K562 (cell line): ENCODE data around the gene WDR86. TPM values are rescaled to one million over a fixed set of nuclear protein-coding genes. Genes with fewer than 3 reads are reported as not detected.

ENCODE experiments used
- ATAC-seq: fragments of 200-7000 bp; cut with Tn5 transposase; 3 replicates; pipeline ENCODE4 v1.9.1; 2020; ENCODE audit warnings: moderate library complexity
- BruUV-seq: library from RNA; stranded (reverse); fragments of 400-500 nt; replicated peaks from 2 replicates; lab custom pipeline; 2021; lab: Mats Ljungman, UMichigan
- CTCF ChIA-PET: fragments of 300-600 bp; formaldehyde crosslinking; extraction: SDS; loops from one replicate; lab custom pipeline; 2021; ENCODE audit warnings: low intra/inter-chr PET ratio; lab: Yijun Ruan, JAX
- POLR2A ChIA-PET: fragments of 300-600, 350-650 bp; sonication (Branson Sonifier 250); formaldehyde crosslinking; extraction: SDS; loops from one replicate; lab custom pipeline; 2021; ENCODE audit warnings: antibody characterized with exemption, inconsistent platforms; lab: Yijun Ruan, JAX
- DNase-seq, 4 experiments: peaks; one replicate each; pipeline versions ENCODE4 v3.0.0 to v3.0.0-alpha.2; 2011 to 2018; ENCODE audit warnings: low spot score in 3 of 4, mixed read lengths in 3 of 4; ENCODE audit errors: extremely low read depth in 1 of 4
- FAIRE-seq: peaks from 2 replicates; lab custom pipeline; 2011; peaks lifted over from hg19 to GRCh38; lab: Jason Lieb, UNC
- H2AFZ ChIP-seq: 2 replicates; pipeline ENCODE4 v1.6.0; 2011; ENCODE audit warnings: low read depth, low read length, control low read depth, inconsistent platforms
- H3K27ac ChIP-seq: fragments of 200-600 bp; 3 replicates; pipeline ENCODE4 v1.8.0; 2011; ENCODE audit warnings: low read depth, mild to moderate bottlenecking, control low read depth, inconsistent platforms, low read length, moderate library complexity, mixed read lengths; ENCODE audit errors: extremely low read depth
- H3K27me3 ChIP-seq, 2 experiments: fragments of 300-600 bp in 1 of 2; 2 replicates in 1 of 2; 3 replicates in 1 of 2; pipeline versions ENCODE4 v1.6.0 to v1.8.0; 2011; ENCODE audit warnings: inconsistent platforms in 2 of 2, low read length in 2 of 2, mild to moderate bottlenecking in 1 of 2, mixed read lengths in 1 of 2, moderate library complexity in 1 of 2; ENCODE audit not compliant: control insufficient read depth in 2 of 2, insufficient read depth in 2 of 2
- H3K36me3 ChIP-seq: fragments of 300-600 bp; 3 replicates; pipeline ENCODE4 v1.8.0; 2011; ENCODE audit warnings: mild to moderate bottlenecking, low read length, inconsistent platforms; ENCODE audit not compliant: control insufficient read depth, insufficient read depth
- H3K4me1 ChIP-seq, 2 experiments: fragments of 200-600 bp in 1 of 2; replicated peaks in 1 of 2; 2 replicates in 1 of 2; 3 replicates in 1 of 2; pipeline versions ENCODE4 v1.5.1 to v1.8.0; 2011; ENCODE audit warnings: inconsistent platforms in 2 of 2, low read length in 2 of 2, mild to moderate bottlenecking in 1 of 2, mixed read lengths in 1 of 2, moderate library complexity in 1 of 2; ENCODE audit not compliant: control insufficient read depth in 2 of 2, insufficient read depth in 2 of 2
- H3K4me2 ChIP-seq: 2 replicates; pipeline ENCODE4 v1.6.1; 2011; ENCODE audit warnings: low read length, control low read depth, inconsistent platforms, mixed read lengths; ENCODE audit not compliant: insufficient read depth
- H3K4me3 ChIP-seq: fragments of 200-600 bp; sonication (generic), shearing (Covaris generic); 2 replicates; pipeline ENCODE4 v1.5.1; 2016; ENCODE audit warnings: control low read depth, inconsistent platforms
- H3K79me2 ChIP-seq: fragments of 200-600 bp; 3 replicates; pipeline ENCODE4 v1.8.0; 2011; ENCODE audit warnings: low read length, inconsistent platforms; ENCODE audit not compliant: control insufficient read depth, insufficient read depth
- H3K9ac ChIP-seq, 2 experiments: 2 replicates each; pipeline versions ENCODE4 v1.6.0 to v1.6.1; 2011; ENCODE audit warnings: low read depth in 2 of 2, low read length in 2 of 2, control low read depth in 1 of 2, inconsistent platforms in 1 of 2, mild to moderate bottlenecking in 1 of 2, mixed read lengths in 1 of 2; ENCODE audit not compliant: insufficient read depth in 1 of 2
- H3K9me1 ChIP-seq: one replicate; pipeline ENCODE4 v1.6.0; 2011; ENCODE audit warnings: inconsistent platforms, mild to moderate bottlenecking, low read length, moderate library complexity; ENCODE audit not compliant: control insufficient read depth, insufficient read depth
- H3K9me3 ChIP-seq: replicated peaks from 2 replicates; pipeline ENCODE4 v1.5.1; 2011; ENCODE audit warnings: low read depth, low read length, inconsistent platforms; ENCODE audit not compliant: control insufficient read depth, insufficient read depth
- H4K20me1 ChIP-seq: replicated peaks from 2 replicates; pipeline ENCODE4 v1.6.1; 2011; ENCODE audit warnings: low read length, inconsistent platforms, mixed read lengths; ENCODE audit not compliant: control insufficient read depth, insufficient read depth
- CEBPB ChIP-seq: fragments of 450-650 bp; IDR thresholded peaks from 2 replicates; pipeline ENCODE4 v1.6.1; 2016; ENCODE audit warnings: missing genetic modification characterization, missing compliant biosample characterization
- CEBPG ChIP-seq, 3 experiments: fragments of 200-800 bp in 1 of 3; sonication (Bioruptor generic) in 1 of 3; sonication (generic) in 1 of 3; formaldehyde crosslinking in 1 of 3; IDR thresholded peaks in 2 of 3; conservative IDR thresholded peaks in 1 of 3; 2 replicates each; pipeline versions ENCODE4 v1.6.1 to v1.8.0; 2016 to 2022; ENCODE audit warnings: missing compliant biosample characterization in 2 of 3, missing genetic modification characterization in 2 of 3, mild to moderate bottlenecking in 1 of 3, missing genetic modification reagents in 1 of 3
- DIDO1 ChIP-seq: fragments of 450-650 bp; IDR thresholded peaks from 2 replicates; pipeline ENCODE4 v1.6.1; 2016; ENCODE audit warnings: low read depth, missing biosample characterization, missing genetic modification characterization
- KLF1 ChIP-seq: fragments of 450-650 bp; IDR thresholded peaks from 2 replicates; pipeline ENCODE4 v1.6.1; 2016; ENCODE audit warnings: missing genetic modification characterization, missing compliant biosample characterization
- RFX7 ChIP-seq: fragments of 250-450 bp; sonication (Bioruptor Pico); IDR thresholded peaks from 2 replicates; pipeline ENCODE4 v1.5.1; 2021; ENCODE audit warnings: mild to moderate bottlenecking
- TAF15 ChIP-seq: fragments of 200-400 bp; formaldehyde crosslinking; IDR thresholded peaks from 2 replicates; pipeline ENCODE4 v1.6.1; 2017; ENCODE audit warnings: mild to moderate bottlenecking, low read depth, low read length, moderate library complexity
- TAF9B ChIP-seq: fragments of 450-650 bp; IDR thresholded peaks from 2 replicates; pipeline ENCODE4 v1.6.1; 2018; ENCODE audit warnings: mild to moderate bottlenecking; ENCODE audit not compliant: partially characterized antibody
- ZNF12 ChIP-seq: sonication (generic); formaldehyde crosslinking; IDR thresholded peaks from 2 replicates; pipeline ENCODE4 v1.4.0; 2020; ENCODE audit warnings: mild to moderate bottlenecking, missing genetic modification reagents
- WGBS: fragments of 100-300 bp; shearing (Covaris generic); methylation state at CpG from one replicate; pipeline ENCODE4 v1.1.6; 2016; ENCODE audit warnings: low coverage, mixed read lengths; ENCODE audit not compliant: insufficient coverage; ENCODE audit errors: missing lambda C conversion rate; 5-methylcytosine and 5-hydroxymethylcytosine counted together
- in situ Hi-C: fragments of 300-500 bp; cut with MboI; formaldehyde crosslinking; loops from 4 replicates; pipeline ENCODE4 v1.15.0; 2018; ENCODE audit warnings: inconsistent platforms, mixed read lengths
- intact Hi-C: fragments of 100-400 bp; cut with micrococcal nuclease; formaldehyde crosslinking; loops from 2 replicates; pipeline ENCODE4 v1.14.2; 2022
- polyA plus RNA-seq, 8 experiments: library from polyadenylated mRNA; depleted of rRNA in 4 of 8; stranded (reverse) in 5 of 8; unstranded in 3 of 8; fragments of >200 nt; fragmentation: Nextera tagmentation in 2 of 8; fragmentation: Illumina TruSeq in 1 of 8; extraction: Ambion mirVana in 2 of 8; extraction: Trizol in 1 of 8; gene quantifications; 2 replicates each; pipeline versions ENCODE4 v1.2.1 to v1.2.3, GENCODE V29; 2011 to 2014; ENCODE audit warnings: inconsistent platforms in 1 of 8, missing spikeins in 1 of 8
- total RNA-seq, 7 experiments: library from RNA; depleted of rRNA in 6 of 7; stranded (reverse); fragments of >200 nt in 6 of 7; fragmentation: Illumina TruSeq in 2 of 7; extraction: Trizol in 2 of 7; gene quantifications; 2 replicates each; pipeline versions ENCODE4 v1.2.1 to v1.2.3, GENCODE V29; 2011 to 2021; ENCODE audit warnings: low replicate concordance in 1 of 7

Gene WDR86
- total and polyA plus RNA-seq, 9 of the 15 experiments (the other 6 are each of a cell fraction or from before 2014, with no cell fraction given) = 0.24 TPM; not detected in 8

DNA sequence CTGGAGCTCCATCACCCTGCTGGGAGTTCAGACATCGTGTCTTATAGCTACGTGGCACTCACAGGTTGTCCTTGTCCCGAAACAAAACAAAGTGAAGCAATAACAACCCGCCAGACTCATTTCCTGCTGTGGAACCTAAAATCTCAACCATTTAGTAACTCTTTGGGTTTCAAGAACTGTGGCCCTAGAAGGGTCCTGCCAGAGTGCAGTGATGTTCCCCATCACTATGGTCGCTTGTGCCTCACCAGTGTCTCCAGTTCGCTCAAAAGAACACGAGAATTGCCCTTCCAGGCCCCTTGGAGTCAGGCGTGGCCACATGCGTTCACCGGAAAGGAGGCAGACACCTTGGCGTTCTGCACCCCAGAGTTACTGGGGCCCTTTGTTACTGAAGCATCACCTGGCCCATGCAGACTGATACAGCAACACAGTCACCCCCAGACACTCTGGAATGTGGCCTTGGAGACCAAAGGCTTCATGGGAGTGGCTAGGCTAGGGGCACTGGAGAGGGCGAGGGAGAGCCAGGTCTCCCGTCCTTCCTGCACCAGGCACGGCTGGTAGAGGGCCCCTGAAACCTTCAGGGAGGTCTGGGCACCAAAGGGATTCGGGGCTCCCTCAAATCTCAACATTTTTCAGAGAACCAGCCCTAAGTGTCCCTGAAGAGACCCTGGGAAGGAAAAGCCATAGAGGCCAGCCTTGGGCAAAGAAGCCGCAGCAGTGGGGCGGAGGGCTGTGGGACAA, 29.2 kb upstream of the WDR86 start:
- Histone ChIP-seq H3K27ac (no peak overlapping the region), H3K9me1 (no peaks in the 10 kb centered on the region), H2AFZ (no peak overlapping the region), H3K9me3 (no peaks in the 10 kb centered on the region), H3K9ac (no peak overlapping the region), H3K27me3 (peaks cover 25 to 57% of the 10 kb centered on the region in 2 experiments; a peak in 4 of 5 replicates), H3K36me3 (no peaks in the 10 kb centered on the region), H3K4me3 (no peak overlapping the region), H4K20me1 (no peaks in the 10 kb centered on the region), H3K4me2 (no peak overlapping the region), H3K79me2 (no peaks in the 10 kb centered on the region), H3K4me1 (peaks cover 5 to 22% of the 10 kb centered on the region in 2 experiments; a peak in 3 of 5 replicates)
- no TSS peak for BruUV-seq
- ATAC-seq (no peak), DNase-seq (no peak), FAIRE-seq (no peak)
- intact Hi-C loops (no loop called here), in situ Hi-C loops (no loop called here)
- 34% methylated on average over 16 of the region's 17 CpGs for WGBS
- POLR2A ChIA-PET = interaction anchor here (1.0 kb wide), 1 partner anchor 67 kb away, joined by 3 read pairs; no protein-coding TSS in a partner anchor
- CTCF ChIA-PET = no interaction called here
- 0 out of 2 replicates have a peak, but pooled peaks have one; percentile 10 for TF ChIP-seq CEBPG (CRISPR knock-in tag; IDR thresholded peaks at IDR 0.05)
- 0 out of 4 replicates have a peak, but pooled peaks of 1 of the 2 experiments have one; percentile 39 for TF ChIP-seq CEBPG (tag; conservative IDR thresholded peaks at IDR 0.05 in 1 of 2, IDR thresholded peaks at IDR 0.05 in 1 of 2)
- no peak for TF ChIP-seq DIDO1 (tag)
- TF ChIP-seq TAF9B = no peak
- no peak for TF ChIP-seq TAF15
- no peak for TF ChIP-seq KLF1
- TF ChIP-seq CEBPB (tag) = peak; percentile 49; the same call in 1 of the 2 replicates
- TF ChIP-seq RFX7 (CRISPR knock-in tag) = no peak
- TF ChIP-seq ZNF12 (CRISPR knock-in tag) = peak; percentile 97
